ENCODE data around the gene GUCA1A. TPM values are rescaled to one million over a fixed set of nuclear protein-coding genes. Genes with fewer than 3 reads are reported as not detected.

The GUCA1A gene
- total RNA-seq, 1 experiment from 2014 or later, result not detected

GRCh38 chr6:42227173-42227850 is 54.1 kb downstream of the GUCA1A start:
- H3K4me3 ChIP-seq (replicated peaks in 1 of 2; ENCODE audit: low read depth in 1 of 2, low read length in 2 of 2), result peak overlapping the region; percentile 23 to 48
- H3K9me3 ChIP-seq (ENCODE audit: control insufficient read depth in 1 of 2, insufficient read depth in 1 of 2, low read depth in 1 of 2, low read length in 2 of 2), result no peaks in the 10 kb centered on the region
- H3K27me3 ChIP-seq (ENCODE audit: insufficient read depth, low read length), result no peaks in the 10 kb centered on the region
- no peaks in the 10 kb centered on the region for H3K79me2 ChIP-seq (ENCODE audit: insufficient read depth, low read length)
- intact Hi-C loops (cut with micrococcal nuclease), result loop anchor here (10.0 kb wide), 2 partner anchors 317 to 647 kb away; partner anchors contain the start of gene RPL7L1
- POLR2A ChIA-PET, result interaction anchor here (1.5 to 2.0 kb wide), 4 partner anchors 10 to 555 kb away, joined by 4 to 12 read pairs (median 6); partner anchors contain the start of gene BICRAL
- no peaks in the 10 kb centered on the region for H3K9me2 ChIP-seq (ENCODE audit: insufficient read depth)
- H3K27ac ChIP-seq (ENCODE audit: low read depth, low read length), result peak overlapping the region; percentile 84
- TSS peak; percentile 60 for BruUV-seq (replicated peaks)
- no peak overlapping the region for H2AFZ ChIP-seq (ENCODE audit: low read depth, low read length, poor library complexity, severe bottlenecking)
- TF ChIP-seq RAD21 (IDR thresholded peaks at IDR 0.05; ENCODE audit: low read depth) (no peak), YY1 (IDR thresholded peaks at IDR 0.05; ENCODE audit: extremely low read depth, insufficient replicate concordance, low read depth, low read length) (no peak), SIN3A (IDR thresholded peaks at IDR 0.05; ENCODE audit: low read depth) (no peak), CTCF (IDR thresholded peaks at IDR 0.05 in 2 of 3, conservative IDR thresholded peaks at IDR 0.05 in 1 of 3; ENCODE audit: borderline replicate concordance in 1 of 3, insufficient read depth in 1 of 3, low read depth in 2 of 3, low read length in 2 of 3) (no peak), POLR2AphosphoS5 (IDR thresholded peaks at IDR 0.05; ENCODE audit: low read depth, low read length) (no peak), JUND (IDR thresholded peaks at IDR 0.05) (no peak), TCF7L2 (IDR thresholded peaks at IDR 0.05; ENCODE audit: borderline replicate concordance, extremely low read depth, insufficient read depth, insufficient read length) (no peak), EGR1 (IDR thresholded peaks at IDR 0.05; ENCODE audit: low read depth) (no peak)
- TF ChIP-seq, protein P1, sequence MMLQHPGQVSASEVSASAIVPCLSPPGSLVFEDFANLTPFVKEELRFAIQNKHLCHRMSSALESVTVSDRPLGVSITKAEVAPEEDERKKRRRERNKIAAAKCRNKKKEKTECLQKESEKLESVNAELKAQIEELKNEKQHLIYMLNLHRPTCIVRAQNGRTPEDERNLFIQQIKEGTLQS (IDR thresholded peaks at IDR 0.05), result no peak; the same call in 1 of the 2 replicates
- H4K20me1 ChIP-seq (ENCODE audit: insufficient read depth), result no peaks in the 10 kb centered on the region
- no peaks in the 10 kb centered on the region for H3K36me3 ChIP-seq (ENCODE audit: control insufficient read depth in 1 of 2, insufficient read depth in 2 of 2, low read length in 2 of 2)
- CTCF ChIA-PET, result interaction anchor here (1.1 to 2.3 kb wide), 4 partner anchors 13 to 440 kb away, joined by 3 to 12 read pairs (median 7); partner anchors contain the start of gene TOMM6
- peak overlapping the region; percentile 78 for H3K4me2 ChIP-seq (ENCODE audit: low read length)
- RAD21 ChIA-PET (ENCODE audit: low non-redundant PET in 1 of 2, low total read pairs in 2 of 2, uncharacterized antibody in 2 of 2, unreplicated experiment in 2 of 2), result no interaction called here
- ATAC-seq (no peak), DNase-seq (ENCODE audit: low read depth, low spot score) (no peak)
- H3K9ac ChIP-seq (ENCODE audit: low read length), result peak overlapping the region; percentile 59
- H3K4me1 ChIP-seq (ENCODE audit: control insufficient read depth in 1 of 2, insufficient read depth in 2 of 2, low read length in 2 of 2), result peaks cover 47 to 82% of the 10 kb centered on the region in 2 experiments
